Superior temporal gyrus (tissue), 1 donor: ENCODE measurements around the gene SLC31A1.
"Not testable (repeated sequence)": the region's sequence is repeated elsewhere in the genome, so short reads cannot be mapped to it uniquely, and the experiment has no call there.

Experiments
- DNase-seq: peaks from one replicate; pipeline ENCODE4 v3.0.0-alpha.2; 2016; ENCODE audit errors: extremely low spot score

The SLC31A1 gene

DNA sequence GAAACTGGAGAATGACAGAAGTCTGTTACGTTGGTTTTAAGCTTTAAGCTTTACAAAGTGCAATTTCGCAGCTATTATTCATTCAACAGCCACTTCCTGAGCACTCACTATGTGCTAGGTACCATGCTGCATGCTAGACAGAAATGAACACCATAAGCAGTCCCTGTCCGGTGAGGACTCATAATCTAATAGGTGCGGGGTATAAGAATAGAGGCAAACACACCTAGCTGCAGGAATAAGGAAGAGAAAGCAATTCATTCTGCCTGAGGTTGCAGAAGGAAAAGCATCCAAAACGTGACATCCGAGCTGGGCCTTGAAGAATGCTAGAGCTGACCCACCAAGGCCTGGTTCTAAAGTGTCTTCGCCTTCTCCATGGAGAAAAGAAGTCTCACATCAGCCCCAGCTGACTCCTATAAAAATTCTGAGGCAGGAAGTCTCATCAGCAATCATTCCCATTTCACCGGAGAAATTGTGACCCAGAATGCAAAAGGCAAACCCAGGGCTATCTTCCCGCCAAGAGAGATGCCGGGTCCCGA, 809 bp upstream of the SLC31A1 start:
- DNase-seq, result no peak

DNA sequence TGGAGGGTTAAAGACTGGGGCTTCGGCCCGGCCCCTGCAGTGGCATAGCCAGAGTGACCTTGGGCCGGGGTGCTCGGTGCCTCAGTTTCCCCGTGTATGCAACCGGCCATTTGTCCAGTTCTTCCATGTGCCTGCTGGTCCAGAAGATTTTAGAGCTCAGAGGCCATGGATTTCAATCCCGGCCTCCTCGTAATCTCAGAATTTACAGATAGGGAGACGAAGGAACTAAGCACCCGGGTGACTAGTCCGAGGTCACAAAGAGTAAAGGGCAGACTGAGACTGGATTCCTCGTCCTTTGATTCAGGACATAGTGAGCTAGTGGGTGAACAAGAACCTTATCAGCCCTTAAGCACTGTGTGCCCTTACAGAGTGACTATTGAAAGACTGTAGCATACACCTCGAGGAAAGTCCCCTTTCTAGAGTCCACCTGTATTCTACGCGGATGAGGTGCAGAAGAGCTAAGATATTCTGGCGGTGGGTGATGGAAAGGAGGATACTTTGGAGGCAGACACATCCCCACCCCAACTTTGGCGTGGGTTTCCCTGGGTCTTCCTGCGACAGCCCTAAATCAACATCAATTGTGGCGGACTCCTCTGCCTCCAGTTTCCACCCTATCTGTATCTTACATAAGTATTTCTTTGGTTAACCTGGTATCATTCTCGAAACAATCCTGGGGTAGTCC, 597 bp downstream of the SLC31A1 start:
- DNase-seq, result no peak

DNA sequence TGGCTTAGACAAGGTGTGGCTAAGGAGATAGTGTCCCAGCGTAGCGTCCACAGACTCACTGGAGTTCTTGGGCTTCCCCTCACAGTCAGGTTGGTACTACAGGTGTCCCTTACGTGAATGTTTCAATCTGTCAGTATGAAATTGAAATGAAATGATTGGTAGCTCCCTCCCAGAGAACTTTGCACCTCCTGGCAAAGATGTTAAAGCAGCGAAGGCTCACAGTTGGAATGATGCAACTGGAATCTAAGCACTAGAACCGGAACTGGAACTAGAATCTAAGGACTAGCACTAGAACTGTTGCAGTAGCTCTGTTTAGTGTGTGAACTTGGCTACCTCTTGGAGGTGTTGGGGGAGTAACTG, 1.1 kb downstream of the SLC31A1 start:
- DNase-seq, result no peak

DNA sequence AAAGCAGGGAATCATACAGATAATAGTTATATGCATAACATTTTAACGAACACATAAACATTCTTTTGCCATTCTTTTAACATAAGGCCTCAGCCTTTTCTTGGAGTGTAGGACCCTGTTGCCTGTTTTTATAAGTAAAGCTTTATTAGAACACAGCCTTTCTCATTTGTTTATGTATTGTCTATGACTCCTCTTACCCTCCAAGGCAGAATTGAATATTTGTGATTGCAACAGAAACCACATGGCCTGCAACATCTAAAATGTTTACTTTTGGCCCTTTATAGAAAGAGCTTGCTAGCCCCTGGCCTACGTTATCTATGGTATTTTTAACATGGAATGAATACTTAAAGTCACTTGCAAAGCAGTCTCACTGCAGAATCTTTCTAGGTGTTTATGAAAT, 2.6 kb downstream of the SLC31A1 start:
- DNase-seq, result no peak

DNA sequence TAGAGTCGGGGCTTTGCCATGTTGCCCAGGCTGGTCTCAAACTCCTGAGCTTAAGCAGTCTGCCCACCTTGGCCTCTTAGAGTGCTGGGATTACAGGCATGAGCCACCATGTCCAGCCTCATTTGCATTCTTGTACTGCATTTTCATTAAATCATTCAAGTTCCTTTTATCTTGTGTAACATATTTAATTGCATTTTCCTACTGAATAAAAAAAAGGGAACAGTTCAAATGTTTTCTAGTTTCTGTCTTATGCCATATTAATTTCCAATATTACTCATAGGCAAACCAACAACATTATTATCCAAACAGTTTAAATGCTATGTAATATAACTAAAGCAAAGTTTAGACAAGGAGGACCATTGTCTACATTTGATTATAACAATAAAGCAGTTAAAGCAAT, 6.1 kb downstream of the SLC31A1 start:
- DNase-seq, result no peak

DNA sequence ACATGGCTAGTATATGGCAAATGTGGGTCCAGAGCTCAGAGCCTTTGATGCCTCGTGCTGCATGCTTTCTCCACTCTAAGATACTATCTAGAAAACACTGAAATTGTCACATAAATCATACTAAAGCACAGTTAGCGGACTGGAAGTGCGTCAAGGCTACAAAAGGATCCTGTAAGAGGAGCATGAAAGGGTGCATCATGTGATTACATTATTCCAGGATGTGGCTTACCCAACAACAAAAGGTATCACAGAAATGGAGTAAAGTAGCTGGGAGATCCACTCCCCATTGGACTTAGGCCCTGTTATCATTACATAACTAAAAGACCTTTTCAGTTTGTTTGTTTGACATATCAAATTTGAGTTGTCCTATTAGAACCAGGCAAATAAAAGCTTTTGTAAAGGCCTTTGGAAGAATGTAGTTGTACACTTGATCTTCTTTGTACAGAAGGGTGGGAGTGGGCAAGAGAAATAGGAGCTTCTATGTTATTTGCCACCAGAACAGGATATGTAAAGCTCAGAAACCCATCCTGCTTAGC, 6.9 kb downstream of the SLC31A1 start:
- no peak for DNase-seq

DNA sequence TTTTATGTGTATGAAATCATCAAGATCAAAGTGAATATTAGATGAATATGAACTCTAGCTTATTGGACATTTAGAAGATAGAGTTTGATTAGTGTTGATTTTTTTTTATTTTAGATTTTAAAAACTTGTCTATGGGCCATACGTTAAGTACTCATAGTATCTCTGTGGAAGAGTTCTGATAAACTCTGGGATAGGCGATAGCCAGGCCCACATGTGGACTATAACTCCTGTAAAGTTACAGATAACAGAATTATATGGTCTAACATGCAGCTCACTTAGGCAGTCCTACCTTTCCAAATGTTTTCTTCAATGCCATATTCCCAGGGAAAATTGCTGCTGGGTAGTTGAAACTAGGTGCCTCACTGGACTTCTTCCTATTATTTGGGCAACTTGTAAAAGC, 10.4 kb downstream of the SLC31A1 start:
- no peak for DNase-seq

DNA sequence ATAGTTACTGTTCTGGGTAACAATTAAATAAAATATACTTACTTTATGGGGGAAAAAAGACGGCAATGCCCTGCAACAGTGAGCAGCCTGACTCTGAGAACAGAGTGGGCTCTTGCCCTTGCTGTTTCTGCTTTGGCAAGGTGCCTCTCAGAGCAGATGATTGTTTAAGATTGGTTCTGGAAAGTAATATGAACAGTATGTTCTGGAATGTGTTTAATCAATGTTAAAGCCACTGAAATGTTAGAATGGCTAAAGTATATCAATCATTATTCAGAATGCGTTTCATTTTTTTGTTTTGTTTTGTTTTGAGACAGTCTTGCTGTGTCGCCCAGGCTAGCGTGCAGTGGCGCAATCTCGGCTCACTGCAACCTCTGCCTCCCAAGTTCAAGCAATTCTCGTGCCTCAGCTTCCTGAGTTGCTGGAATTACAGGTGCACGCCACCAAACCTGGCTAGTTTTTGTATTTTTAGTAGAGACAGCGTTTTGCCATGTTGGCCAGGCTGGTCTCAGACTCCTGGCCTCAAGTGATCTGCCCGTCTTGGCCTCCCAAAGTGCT, 14.4 kb downstream of the SLC31A1 start:
- DNase-seq, result not testable (repeated sequence)

DNA sequence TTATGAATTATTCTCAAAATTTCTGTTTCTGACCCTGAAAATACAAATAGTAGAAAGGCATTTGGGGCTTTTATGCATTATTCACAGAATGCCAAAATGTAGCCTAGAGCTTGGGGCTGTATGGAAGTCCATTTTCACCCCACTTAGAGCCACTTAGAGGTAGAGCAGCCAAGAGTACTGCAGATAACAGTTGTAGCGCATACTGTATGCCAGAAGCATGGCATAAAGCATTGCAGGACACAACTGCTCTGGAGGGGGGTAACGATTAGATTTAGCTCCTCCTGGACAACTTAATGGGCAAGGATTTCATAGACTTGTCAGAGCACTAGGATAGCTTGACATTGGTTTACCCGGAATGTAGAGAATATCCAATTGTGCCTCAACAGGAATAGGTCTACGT, 15.7 kb downstream of the SLC31A1 start:
- no peak for DNase-seq

DNA sequence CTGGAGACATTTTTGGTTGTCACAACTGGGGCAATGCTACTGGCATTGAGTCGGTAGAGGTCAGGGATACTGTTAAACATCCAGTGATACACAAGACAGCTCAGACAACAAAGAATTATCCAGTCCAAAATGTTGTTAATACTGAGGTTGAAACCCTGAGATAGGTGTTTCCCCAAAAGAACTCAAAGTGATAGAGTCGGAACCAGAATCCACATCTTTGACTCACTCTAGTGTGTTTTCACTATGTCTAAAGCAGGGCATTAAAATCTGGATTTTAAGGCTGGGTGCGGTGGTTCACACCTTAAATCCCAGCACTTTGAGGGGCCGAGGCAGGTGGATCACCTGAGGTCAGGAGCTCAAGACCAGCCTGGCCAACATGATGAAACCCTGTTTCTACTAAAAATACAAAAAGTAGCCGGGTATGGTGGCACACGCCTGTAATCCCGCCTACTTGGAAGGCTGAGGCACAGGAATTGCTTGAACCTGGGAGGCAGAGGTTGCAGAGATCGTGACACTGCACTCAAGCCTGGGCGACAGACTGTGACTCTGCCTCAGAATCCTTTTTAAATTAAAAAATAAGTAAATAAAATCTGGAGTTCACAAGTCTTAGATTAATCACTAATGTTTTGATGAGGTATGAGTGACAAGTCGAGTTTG, 17.0 kb downstream of the SLC31A1 start:
- DNase-seq, result no peak

DNA sequence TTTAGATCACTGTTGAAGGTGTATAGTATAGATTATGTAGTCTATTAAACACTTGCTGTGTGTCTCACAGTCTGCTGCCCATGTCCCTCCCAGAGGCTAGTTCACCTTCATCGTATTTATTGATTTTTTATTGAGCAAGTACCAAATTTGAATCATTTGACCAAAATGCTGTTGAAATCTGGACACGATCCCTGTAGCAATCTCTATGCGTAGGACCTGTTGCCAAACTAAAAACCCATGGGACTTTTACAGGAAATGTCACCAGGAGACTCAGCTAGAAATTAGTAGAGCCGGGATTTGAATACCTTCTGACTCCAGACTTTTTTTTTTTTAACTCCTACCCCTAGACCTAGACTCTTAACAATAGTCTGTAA, 17.5 kb downstream of the SLC31A1 start:
- DNase-seq, result no peak

DNA sequence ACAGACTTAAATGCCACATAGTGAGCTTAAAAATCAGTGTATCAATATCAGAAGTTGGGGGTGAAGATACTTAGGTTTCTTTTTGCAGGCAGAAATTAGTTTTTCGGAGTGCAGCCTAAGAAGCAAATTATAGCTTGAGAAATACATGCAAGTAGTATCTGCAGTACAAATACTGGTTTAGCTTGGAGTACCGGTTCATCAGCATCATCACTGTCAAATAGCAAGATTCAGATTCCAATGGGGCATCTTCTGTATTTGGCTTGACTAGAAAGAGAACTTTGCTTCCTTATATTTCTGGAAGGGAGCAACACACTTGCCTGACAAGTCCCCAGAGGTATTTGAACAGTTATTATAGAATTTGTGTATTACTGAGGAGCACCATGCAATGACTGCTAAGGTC, 19.8 kb downstream of the SLC31A1 start:
- DNase-seq, result no peak

DNA sequence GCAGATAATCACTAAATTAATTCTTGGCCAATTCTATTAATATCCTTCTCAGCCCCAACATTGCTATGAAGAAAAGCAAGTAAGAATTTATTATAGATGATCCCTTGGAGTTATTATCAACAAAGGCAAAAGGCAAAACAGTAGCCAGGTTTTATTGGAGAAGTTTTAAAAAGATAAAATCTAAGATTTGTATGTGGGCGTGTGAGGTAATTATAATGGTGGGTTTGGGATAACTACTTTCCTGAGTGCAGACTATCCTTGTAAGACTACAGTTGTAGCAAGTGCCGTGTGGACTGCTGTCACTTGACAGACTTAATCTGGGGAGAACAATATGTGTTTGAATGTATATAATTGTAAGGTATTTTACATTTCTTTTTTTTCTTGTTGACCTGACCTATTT, 23.2 kb downstream of the SLC31A1 start:
- DNase-seq, result no peak

DNA sequence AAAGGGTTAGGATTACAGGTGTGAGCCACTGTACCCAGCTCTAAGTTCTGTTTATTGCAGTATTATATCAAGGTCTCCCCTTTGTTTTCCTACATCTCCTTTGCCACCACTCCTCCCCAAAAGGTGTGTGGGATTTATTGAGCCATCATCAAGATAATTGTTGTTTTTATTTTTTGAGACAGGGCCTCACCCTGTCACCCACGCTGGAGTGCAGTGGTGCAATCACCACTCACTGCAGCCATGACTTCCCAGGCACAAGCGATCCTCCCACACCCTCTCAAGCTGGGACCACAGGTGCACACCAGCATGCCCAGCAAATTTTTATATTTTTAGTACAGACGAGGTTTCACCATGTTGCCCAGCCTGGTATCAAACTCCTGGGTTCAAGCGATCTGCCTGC, 24.6 kb downstream of the SLC31A1 start:
- DNase-seq, result no peak

DNA sequence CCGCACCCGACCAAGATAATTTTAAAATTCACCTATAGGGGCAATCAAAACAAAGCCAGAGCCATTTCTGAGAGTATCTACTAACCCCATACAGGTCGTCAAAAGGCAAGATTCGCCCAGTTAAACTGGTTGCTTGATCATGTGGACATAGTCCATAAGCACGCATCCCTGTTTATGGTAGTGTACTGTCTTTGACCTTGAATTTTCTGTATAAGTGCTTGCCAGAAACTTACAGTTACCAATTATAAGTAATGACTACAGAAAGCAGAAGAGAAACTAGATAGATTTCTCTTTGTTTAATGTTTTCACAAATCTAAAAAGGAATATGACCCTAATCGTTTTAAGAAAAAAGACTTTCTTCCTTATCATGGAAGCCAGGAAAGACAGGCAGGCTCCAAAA, 25.6 kb downstream of the SLC31A1 start:
- DNase-seq, result no peak

DNA sequence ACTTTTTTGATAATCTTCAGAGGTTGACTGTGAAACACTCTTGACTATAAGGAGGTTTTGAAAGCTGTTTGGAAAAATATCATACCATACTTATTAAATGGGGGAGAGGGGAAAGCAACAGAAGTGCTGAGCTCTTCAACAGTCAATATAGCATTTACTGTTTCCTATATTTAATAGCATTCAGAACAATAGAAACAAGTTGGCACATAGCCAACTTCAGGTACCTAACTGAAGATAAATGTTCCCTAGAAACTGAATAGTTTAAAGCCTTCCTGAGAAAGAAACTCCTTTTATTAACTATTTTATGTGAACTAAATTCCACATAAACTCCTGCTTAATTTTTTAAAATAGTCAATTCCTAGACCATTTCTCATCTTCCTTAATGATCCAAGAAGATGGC, 26.3 kb downstream of the SLC31A1 start:
- DNase-seq, result no peak

DNA sequence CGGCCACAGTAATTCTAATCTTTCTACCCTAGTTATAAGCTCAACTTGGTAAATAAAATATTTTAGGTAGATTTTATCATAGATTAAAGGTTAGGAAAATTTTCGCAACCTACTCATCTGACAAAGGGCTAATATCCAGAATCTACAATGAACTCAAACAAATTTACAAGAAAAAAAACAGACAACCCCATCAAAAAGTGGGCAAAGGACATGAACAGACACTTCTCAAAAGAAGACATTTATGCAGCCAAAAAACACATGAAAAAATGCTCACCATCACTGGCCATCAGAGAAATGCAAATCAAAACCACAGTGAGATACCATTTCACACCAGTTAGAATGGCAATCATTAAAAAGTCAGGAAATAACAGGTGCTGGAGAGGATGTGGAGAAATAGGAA, 28.3 kb downstream of the SLC31A1 start:
- DNase-seq, result not testable (repeated sequence)

DNA sequence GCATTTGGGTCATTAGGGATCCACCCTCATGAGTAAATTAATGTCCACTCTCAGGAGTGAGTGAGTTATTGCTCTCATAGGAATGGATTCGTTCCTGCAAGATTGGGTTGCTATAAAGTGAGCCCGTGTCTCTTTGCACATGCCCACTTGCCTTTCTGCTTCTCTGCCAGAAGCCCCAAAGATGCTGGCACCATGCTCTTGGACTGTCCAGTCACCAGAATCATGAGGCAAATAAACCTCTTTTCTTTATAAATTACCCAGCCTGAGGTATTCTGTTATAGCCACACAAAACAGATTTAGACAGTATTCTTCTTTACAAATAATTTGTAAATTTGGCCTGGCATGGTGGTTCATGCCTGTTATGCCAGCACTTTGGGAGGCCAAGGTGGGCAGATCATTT, 29.5 kb downstream of the SLC31A1 start:
- no peak for DNase-seq

DNA sequence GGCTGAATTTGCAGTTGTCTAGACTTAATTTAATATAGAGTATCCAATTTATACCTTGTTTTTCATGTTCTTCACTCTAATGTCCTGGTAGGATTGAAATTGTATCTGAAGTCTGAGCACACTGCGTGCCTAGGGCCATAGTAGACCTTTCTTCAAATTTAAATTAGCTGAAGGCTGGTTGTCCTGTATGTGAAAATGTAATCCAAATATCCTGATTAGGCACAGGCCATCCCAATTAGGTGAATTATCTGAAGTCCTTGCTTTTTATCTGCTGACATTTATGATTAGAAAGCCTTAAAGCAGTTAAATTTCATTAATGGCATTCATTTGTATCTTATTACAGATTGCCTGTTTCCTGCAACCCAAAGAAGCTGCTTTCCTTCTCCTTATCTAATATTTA, 33.6 kb downstream of the SLC31A1 start:
- DNase-seq, result no peak

DNA sequence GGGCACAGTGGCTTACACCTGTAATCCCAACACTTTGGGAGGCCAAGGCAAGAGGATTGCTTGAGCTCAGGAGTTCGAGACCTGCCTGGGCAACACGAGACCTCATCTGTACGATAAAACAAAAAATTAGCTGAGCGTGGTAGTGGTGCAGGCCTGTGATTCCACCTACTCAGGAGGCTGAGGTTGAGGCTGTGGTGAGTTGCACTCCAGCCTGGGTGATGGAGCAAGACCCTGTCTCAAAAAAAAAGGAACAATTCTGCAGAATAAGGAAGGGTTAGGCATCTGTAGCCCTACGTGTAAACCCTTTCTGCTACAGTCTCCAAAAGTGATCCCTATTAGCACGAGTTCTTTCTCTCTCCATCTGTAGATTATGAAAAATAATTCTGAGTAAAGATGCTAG, 34.1 kb downstream of the SLC31A1 start:
- no peak for DNase-seq

DNA sequence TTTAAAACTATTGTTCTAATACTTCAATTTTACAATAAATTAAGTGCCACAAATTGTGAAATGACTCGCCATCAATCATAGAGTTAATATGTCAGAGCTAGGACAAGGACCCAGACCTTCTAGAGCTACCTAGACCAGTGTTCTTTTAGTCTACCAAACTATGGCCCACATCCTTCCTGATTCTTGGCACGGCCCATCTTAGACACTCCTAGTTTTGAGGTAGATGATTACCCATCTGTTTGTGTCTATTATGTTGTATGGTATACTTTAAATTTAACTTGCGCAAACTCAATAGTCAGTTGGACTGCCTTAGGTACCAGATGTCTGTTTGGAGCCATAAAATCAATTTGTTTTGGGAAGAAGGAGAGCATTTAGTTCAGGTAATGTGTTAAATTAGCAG, 36.5 kb downstream of the SLC31A1 start:
- DNase-seq, result no peak

DNA sequence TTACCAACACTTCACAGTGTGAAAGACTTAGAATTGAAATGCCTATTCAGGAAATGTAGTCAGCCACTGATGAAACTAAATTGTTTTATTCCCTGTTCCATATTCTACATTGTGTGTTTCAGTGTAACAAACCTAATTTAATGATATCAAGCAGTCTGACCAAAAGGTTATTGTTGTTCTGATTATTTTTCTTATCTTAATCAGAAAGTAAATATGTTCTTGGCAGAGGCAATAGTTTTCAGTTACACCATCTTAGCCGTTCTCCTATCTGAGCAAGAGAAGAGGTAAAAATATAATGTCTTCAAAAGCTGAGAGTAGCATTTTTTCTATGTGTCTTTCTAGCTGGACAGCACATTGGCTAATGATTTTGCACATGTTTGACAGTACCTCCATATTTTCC, 36.9 kb downstream of the SLC31A1 start:
- DNase-seq, result no peak
